Mesothelial cell of epicardium (in vitro differentiated cells): ENCODE results near the gene LRRC43. TPM values are rescaled to one million over a fixed set of nuclear protein-coding genes. Genes with fewer than 3 reads are reported as not detected.

Experiments
- DNase-seq, 2 experiments: peaks; one replicate each; pipeline ENCODE4 v3.0.0; 2021; ENCODE audit warnings: low spot score in 2 of 2; ENCODE audit not compliant: unreplicated experiment in 2 of 2
- H3K27ac Mint-ChIP-seq: 2 replicates; pipeline ENCODE4 v1.8.0; 2021; ENCODE audit warnings: mixed read lengths
- H3K27me3 Mint-ChIP-seq: 2 replicates; pipeline ENCODE4 v1.8.0; 2021; ENCODE audit warnings: low read depth, mixed read lengths
- H3K36me3 Mint-ChIP-seq: 2 replicates; pipeline ENCODE4 v1.8.0; 2021; ENCODE audit warnings: mixed read lengths
- H3K4me1 Mint-ChIP-seq: 2 replicates; pipeline ENCODE4 v1.8.0; 2021; ENCODE audit warnings: mixed read lengths
- H3K4me3 Mint-ChIP-seq: 2 replicates; pipeline ENCODE4 v1.8.0; 2021; ENCODE audit warnings: mild to moderate bottlenecking, moderate library complexity, mixed read lengths
- H3K9me3 Mint-ChIP-seq: 2 replicates; pipeline ENCODE4 v1.8.0; 2021; ENCODE audit warnings: mixed read lengths
- total RNA-seq: library from RNA; stranded (reverse); gene quantifications from 3 replicates; pipeline ENCODE4 v1.2.1, GENCODE V29; 2021
- TF ChIP-seq, protein P1 (sequence below): fragments of 200-600 bp; sonication (generic); IDR thresholded peaks from one replicate; pipeline ENCODE4 v1.5.0; 2021; ENCODE audit warnings: antibody characterized with exemption; ENCODE audit not compliant: unreplicated experiment

Gene LRRC43
- total RNA-seq, 1 donor from 2014 or later, result 3.9 TPM

DNA sequence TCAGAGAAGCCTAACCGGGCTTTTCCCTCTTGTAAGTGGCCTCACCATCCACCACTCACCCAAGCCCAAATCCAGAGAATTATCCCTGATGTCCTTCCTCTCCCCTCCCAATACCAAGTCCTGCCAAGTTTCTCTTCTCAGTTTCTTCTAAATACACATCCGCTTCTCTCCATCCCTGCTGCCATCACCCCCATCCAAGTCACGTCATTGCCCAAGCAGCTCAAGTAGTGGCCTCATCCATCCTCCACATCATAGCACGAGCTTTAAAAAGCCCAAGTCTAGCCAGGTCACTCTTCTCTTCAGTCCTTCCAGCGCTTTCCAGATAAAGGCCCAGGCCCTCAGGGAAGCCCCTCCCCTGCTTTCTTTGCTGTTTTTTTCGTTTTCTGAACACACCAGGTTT, 34.3 kb upstream of the LRRC43 start:
- H3K36me3 Mint-ChIP-seq, result peaks cover 5% of the 10 kb centered on the region
- peaks cover 4% of the 10 kb centered on the region for H3K4me1 Mint-ChIP-seq
- no peak overlapping the region for H3K27ac Mint-ChIP-seq
- H3K4me3 Mint-ChIP-seq, result no peak overlapping the region
- no peak for DNase-seq
- H3K27me3 Mint-ChIP-seq, result peaks cover 2% of the 10 kb centered on the region
- TF ChIP-seq, protein P1, sequence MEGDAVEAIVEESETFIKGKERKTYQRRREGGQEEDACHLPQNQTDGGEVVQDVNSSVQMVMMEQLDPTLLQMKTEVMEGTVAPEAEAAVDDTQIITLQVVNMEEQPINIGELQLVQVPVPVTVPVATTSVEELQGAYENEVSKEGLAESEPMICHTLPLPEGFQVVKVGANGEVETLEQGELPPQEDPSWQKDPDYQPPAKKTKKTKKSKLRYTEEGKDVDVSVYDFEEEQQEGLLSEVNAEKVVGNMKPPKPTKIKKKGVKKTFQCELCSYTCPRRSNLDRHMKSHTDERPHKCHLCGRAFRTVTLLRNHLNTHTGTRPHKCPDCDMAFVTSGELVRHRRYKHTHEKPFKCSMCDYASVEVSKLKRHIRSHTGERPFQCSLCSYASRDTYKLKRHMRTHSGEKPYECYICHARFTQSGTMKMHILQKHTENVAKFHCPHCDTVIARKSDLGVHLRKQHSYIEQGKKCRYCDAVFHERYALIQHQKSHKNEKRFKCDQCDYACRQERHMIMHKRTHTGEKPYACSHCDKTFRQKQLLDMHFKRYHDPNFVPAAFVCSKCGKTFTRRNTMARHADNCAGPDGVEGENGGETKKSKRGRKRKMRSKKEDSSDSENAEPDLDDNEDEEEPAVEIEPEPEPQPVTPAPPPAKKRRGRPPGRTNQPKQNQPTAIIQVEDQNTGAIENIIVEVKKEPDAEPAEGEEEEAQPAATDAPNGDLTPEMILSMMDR, result no peak
- H3K9me3 Mint-ChIP-seq, result no peaks in the 10 kb centered on the region

DNA sequence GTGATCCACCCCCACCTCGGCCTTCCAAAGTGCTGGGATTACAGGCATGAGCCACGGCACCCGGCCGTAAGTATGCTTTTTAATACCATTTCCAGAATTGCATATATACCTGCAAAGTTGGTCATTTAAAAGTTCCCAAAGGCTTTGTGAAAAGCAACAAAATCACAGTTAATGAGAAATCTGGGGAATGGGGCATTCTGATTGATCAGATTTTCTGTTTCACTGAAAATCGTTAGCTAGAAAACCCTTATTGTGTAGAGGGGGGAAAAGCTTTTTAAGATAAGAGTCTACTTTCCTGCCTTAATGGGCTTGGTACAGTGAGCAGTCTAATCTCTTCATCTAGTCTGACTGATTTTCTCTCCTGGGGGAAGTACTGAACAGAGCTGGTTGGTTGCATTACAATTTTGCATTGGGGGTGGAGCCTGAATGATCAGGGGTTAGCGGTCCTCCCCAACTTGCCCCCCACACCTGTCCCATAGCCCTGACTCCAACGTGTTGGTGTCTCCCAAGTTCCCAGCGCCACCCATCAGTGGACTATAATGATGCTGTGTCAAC, 32.7 kb upstream of the LRRC43 start:
- no peak overlapping the region for H3K27ac Mint-ChIP-seq
- TF ChIP-seq, protein P1, result no peak
- no peaks in the 10 kb centered on the region for H3K36me3 Mint-ChIP-seq
- H3K4me1 Mint-ChIP-seq, result peaks cover 4% of the 10 kb centered on the region
- no peak for DNase-seq
- peaks cover 2% of the 10 kb centered on the region for H3K27me3 Mint-ChIP-seq
- H3K9me3 Mint-ChIP-seq, result no peaks in the 10 kb centered on the region
- H3K4me3 Mint-ChIP-seq, result no peak overlapping the region

DNA sequence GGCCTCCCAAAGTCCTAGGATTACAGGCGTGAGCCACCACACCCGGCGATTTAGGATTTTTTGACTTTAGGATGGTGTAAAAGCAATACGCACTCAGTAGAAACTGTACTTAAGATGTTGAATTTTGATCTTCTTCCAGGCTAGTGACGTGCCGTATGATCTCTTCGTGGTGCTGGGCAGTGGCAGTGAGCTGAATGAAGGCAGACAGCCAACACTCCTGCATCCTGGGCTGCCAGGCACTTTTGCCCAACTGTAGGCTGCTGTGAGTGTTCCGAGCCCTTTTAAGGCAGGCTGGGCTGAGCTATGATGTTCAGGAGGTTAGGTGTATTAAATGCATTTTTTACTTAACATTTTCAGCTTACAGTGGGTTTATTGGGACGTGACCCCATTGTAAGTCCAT, 30.2 kb upstream of the LRRC43 start:
- TF ChIP-seq, protein P1, result no peak
- H3K27ac Mint-ChIP-seq, result no peak overlapping the region

DNA sequence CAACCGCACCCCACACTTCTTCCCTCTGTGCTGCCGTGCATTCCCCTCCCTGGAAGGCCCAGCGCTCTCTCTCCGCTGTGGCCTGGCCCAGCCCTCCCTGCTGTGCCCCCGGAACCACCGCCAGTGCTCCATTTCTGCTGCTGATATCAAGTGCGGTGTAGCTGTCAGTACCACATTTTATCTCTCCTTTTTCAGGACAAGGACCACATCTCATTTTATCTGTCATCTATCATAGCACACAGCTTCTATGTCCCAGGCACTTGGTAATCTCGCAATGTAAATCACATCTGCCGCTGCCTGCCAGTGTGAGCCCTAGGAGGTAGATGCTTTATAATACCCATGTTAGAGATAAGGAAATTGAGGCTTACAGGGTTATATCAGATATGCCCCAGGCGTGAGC, 27.2 kb upstream of the LRRC43 start:
- H3K27me3 Mint-ChIP-seq, result peaks cover 6% of the 10 kb centered on the region
- no peaks in the 10 kb centered on the region for H3K36me3 Mint-ChIP-seq
- H3K9me3 Mint-ChIP-seq, result no peaks in the 10 kb centered on the region
- DNase-seq, result no peak
- H3K4me3 Mint-ChIP-seq, result no peak overlapping the region
- no peaks in the 10 kb centered on the region for H3K4me1 Mint-ChIP-seq
- no peak overlapping the region for H3K27ac Mint-ChIP-seq
- TF ChIP-seq, protein P1, result no peak

More for the DNA sequence above, 30.2 kb upstream of the LRRC43 start:
- Mint-ChIP-seq H3K36me3 (no peaks in the 10 kb centered on the region), H3K9me3 (no peaks in the 10 kb centered on the region), H3K27me3 (peaks cover 6% of the 10 kb centered on the region), H3K4me1 (peaks cover 4% of the 10 kb centered on the region), H3K4me3 (no peak overlapping the region)
- no peak for DNase-seq

DNA sequence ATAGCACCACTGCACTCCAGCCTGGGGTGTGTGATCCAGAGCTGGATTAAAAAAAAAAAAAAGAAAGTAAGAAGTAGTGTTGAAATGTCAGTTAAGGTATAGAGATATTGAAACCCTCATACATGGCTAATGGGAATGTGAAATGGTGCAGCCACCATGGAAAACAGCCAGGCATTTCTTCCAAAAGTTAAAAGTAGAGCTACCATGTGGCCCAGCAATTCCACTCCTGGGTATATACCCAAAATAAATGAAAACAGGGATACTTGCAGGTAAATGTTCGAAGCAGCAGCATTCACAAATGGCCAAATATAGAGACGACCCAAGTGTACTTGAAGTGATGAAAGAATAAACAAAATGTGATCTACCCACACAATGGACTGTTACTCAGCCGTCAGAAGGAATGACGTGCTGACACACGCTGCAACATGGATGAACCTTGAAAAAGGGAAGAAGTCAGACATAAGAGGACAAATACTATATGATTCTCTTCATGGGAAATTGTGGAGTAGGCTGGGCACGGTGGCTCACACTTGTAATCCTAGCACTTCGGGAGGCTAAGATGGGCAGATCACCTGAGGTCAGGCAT, 24.1 kb upstream of the LRRC43 start:
- Mint-ChIP-seq H3K27me3 (peaks cover 4% of the 10 kb centered on the region), H3K36me3 (no peaks in the 10 kb centered on the region), H3K4me1 (no peaks in the 10 kb centered on the region), H3K9me3 (no peaks in the 10 kb centered on the region), H3K27ac (no peak overlapping the region), H3K4me3 (no peak overlapping the region)
- TF ChIP-seq, protein P1, result no peak
- DNase-seq, result no peak
